ENCODE results near the gene EXOC6B.

Gene EXOC6B

DNA sequence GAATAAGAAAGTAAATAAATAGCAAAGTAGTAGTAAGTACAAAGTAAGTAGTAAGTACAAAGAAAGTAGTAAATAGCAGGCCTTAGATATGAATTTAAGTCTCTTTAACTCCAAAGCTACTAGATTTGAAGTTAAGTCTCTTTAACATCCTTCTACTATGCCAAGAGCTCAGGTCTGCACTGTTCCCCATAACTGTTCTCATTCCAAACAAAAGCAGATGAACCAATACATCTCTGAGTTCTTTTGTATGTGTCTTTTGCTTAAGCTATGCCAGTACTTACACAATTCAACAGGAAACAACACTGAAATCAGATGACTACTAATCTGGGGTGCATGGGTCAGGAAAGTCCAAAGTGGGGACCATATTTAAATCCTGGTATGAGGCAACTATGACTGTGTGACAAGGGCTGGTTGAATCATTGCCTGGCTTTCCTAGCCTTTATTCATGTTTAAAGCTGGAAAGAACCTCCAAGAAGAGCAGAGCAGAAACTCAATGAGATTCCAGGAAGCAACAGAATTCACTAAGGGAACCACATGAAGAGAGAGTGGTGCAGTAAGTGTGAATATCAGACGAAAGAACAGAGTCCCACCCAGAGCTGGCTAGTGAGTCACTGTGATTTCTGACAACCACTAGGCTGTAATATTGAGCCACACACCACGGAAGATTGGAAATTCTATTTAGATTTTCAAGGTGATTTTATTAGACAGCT, 627.1 kb downstream of the EXOC6B start:
- peak; percentile 12 for DNase-seq

DNA sequence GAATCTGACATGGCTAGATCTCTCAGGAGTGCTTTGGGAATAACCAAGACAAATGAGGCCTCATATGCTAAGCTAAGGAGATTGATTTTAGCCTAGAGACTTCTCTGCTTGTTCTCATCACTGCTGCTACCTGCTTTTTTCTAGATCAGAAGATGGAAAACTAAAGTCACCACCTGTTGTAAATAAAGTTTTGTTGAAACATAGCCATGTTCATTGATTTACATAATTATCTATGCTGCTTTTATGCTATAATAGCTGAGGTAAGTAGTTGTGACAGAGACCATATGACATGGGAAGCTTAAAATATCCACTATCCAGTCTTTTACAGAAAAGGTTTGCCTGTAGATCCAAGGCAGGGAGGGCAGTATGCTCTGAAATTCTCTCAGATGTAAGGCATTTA, 632.1 kb downstream of the EXOC6B start:
- DNase-seq, result no peak

GRCh38 chr2:72191441-72191840, 634.4 kb downstream of the EXOC6B start:
- no peak for DNase-seq

DNA sequence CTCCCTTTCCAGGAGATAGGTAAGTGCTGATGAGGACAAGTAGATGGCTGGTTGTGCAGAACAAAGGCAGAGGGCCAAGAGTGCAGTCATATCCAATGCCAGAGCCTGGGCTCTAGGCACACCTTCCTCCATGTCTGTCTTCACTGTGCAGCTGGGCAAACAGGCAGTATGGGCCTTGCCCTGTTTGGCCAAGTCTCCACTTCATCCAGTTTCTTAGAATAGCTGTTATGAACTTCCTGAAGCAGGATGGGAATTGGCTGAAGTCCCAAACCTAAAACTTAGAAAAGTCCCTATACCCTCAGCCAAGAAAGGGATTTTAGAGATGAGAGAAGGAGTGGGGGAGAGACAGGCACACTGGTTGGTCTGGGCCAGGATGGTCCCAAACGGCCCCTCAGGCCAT, 640.6 kb downstream of the EXOC6B start:
- no peak for DNase-seq

DNA sequence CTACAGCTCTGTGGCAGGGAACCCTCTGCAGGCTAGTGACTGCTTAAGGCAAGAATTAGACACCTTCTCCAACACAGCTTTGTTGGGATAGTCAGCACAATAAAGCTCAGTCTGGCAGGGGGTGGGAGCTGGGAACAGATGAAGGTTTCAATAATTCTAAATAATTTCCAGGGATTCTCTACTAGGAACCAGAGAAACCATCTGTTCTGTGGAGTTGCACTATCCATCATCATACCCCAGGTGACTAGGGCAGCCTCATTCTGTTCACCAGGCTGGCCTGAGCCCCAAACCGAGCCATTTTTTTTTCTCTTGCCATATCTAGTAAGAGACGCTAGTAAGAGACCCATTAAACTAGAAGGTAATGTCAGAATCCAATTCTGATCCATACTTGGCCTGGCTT, 642.4 kb downstream of the EXOC6B start:
- no peak for DNase-seq

GRCh38 chr2:72183016-72183415, 642.8 kb downstream of the EXOC6B start:
- no peak for DNase-seq

DNA sequence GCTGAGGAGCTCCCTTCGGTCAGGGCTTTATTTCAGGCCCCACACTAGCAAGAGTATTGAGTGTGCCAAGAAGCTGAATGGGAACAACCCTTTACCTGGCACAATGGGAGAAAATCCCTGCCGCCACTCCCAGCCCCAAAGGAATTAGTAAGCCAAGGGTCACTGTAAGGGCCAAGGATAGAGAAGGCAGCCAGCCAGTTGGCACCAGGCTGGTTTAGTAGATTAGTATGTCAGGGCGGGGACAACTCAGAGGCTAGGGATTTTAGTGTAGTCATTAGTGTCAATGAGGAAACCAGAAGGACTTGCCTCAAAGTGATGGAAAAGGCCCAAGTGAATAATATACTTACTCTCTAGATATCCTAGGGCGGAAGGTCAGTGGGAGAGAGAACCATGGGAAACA, 643.3 kb downstream of the EXOC6B start:
- no peak for DNase-seq

- no peak for DNase-seq
Observed at GRCh38 chr2:72181616-72182015, 644.2 kb downstream of the EXOC6B start.

- DNase-seq, result no peak
Observed at GRCh38 chr2:72180351-72180750, 645.5 kb downstream of the EXOC6B start.

- no peak for DNase-seq
Observed at GRCh38 chr2:72178551-72178950, 647.3 kb downstream of the EXOC6B start.

GRCh38 chr2:72176281-72176680, 649.6 kb downstream of the EXOC6B start:
- DNase-seq, result no peak

DNA sequence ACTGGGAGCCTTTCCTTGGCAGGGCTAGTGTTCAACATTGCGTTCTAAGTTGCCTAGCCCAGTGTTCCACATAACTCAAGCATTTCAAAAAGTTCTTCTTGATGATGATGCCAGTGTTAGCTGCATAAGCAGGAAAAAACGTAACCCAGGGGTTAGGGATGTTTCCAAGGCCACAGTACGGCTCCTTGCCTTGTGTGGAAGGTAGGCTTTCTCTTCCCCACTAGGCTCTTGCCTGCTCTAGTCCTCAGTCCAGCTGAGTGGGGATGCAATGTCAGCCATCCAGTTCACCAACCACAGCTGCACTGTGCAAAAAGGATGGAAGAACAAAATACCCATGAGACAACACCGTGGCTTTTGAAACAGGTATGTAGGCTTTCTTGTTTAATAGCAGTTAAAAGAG, 650.2 kb downstream of the EXOC6B start:
- no peak for DNase-seq

- no peak for DNase-seq
Observed at GRCh38 chr2:72173640-72174321, 652.1 kb downstream of the EXOC6B start.

GRCh38 chr2:72172478-72172877, 653.4 kb downstream of the EXOC6B start:
- DNase-seq, result no peak

DNA sequence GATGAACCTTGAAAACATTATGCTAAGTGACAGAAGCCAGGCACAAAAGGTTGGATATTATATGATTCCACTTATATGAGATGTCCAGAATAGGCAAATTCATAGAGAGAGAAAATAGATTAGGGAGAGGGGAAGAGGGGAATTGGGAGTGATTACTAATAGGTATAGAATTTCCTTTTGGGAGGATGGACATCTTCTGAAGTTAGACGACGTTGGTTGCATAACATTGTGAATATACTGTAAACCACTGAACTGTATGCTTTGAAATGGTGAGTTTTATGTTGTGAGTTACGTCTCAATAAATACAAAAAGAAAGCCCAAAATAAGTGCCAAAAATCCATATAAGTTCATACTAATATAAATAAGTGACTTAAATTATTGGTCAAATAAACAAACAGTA, 659.6 kb downstream of the EXOC6B start:
- no peak for DNase-seq

DNA sequence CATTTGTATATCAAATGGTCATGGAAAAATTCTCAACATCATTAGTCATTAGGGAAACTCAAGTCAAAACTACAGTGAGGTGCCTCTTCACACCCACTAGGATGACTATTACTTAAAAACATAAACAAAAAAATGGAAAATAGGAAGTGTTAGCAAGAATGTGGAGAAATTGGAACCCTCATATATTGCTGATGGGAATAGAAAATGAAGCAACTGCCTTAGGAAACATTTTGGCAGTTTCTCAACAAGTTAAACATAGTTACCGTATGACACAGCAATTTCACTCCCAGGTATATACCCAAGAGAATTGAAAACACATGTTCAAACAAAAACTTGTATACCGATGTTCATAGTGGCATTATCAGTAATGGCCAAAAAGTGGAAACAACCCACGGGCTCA, 660.0 kb downstream of the EXOC6B start:
- DNase-seq, result no peak

DNA sequence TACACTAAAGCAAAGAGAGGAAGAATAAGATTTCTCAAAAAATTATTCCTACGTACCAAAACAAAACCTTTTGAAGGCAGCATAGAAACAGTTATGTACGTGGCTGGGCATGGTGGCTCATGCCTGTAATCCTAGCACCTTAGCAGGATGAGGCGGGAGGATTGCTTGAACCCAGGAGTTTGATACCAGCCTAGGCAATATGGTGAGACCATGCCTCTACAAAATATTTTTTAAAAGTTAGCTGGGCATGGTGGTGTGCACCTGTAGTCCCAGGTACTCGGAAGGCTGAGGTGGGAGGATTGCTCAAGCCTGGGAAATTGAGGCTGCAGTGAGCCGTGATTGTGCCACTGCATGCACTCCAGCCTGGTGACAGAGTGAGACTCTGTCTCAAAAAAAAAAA, 663.3 kb downstream of the EXOC6B start:
- no peak for DNase-seq

DNA sequence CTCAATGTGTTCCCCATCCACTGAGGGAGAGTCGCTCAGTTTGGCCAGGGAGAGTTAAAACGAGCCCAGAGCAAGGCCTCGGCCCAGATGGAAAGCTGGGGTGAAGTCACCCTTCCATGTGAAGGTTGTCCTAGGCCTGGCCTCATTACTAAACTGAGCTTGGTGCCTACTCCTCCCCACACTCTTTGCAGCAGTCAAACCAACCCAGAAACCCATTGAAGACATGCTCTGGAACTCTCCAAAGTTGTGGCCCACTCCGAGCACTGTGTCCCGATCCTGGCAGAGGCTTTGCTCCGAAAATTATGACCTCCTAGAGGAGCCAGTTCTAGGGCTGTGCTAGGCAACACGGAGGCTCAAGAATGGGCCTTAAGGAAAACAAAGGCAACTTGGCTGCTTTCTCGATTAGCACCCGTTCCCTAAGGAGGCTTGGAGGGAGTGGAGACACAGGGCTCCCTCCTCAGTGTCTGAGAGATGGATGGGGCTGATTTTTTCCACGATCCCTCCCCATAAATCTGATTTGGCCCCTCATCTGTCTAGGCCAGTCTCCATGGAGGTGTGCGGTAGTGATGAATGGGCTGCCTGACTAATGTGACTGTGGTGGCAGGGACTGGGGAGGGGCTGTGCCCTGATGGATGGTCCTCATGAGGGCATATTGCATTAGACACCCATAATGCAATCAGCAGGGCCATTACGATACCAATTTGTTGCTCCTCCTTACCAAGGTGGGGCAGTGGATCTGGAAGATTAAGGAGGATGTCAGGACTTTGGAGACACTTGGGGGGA, 666.4 kb downstream of the EXOC6B start:
- no peak for DNase-seq

DNA sequence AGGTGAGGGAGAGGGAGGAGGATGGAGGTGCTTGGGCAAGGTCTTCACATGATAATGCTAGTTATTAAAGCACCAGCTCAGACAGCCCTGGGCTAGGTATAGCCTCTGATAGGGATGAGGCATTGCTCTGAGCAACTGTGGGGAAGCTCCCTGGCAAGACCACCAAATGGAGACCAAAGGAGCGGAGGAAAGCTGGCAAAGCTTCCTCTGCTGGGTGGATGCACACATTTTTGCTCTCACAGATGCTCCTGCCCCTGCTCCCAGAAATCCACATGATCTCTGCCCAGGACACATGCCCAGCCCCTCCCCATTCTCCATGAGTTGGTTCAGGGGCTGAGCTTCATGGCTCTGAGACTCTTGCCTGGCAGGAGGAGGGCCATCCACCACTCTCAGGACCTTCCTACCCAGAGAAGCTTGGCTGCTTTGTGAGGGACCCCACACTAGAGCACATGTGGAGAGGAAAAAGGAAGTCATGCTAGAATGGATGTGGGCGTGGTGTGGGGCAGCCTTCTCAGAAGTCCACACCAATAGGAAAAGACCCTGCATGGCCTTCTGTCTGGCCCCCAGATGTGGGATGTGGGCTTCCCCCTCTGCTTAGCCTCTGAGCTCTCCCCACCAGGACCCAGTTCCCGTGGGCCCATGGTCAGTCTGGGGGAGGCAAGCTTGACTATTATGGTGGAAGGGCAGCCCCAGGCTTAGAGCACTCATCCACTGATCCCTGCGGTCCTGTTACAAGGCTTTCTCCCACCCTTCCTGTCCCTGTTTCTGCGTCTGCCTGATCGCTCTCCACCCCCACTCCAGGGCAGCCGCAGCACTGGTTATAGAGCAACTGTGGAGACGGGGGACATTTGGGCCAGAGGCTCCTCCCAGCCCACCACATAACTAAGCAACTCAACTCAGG, 667.7 kb downstream of the EXOC6B start:
- no peak for DNase-seq

DNA sequence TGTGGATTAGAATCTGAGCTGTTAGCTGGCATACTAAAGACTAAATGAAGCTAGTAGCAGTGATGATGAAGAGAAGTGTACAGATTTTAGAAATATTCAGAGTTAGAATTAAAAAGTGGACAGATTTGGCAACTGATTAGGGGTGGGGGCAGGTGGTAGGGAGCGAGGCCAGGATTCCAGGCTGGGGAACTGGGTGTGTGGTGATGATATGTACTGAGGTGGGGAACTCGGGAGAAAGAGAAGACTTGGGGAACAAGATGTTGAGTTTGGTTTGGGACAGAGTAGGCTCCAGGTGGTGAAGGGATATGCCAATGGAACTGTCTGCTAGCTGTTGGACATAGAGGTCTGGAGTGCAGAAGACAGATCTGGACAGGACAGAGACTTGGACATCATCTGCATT, 669.0 kb downstream of the EXOC6B start:
- no peak for DNase-seq

- no peak for DNase-seq
Observed at GRCh38 chr2:72155737-72156136, 670.1 kb downstream of the EXOC6B start.

DNA sequence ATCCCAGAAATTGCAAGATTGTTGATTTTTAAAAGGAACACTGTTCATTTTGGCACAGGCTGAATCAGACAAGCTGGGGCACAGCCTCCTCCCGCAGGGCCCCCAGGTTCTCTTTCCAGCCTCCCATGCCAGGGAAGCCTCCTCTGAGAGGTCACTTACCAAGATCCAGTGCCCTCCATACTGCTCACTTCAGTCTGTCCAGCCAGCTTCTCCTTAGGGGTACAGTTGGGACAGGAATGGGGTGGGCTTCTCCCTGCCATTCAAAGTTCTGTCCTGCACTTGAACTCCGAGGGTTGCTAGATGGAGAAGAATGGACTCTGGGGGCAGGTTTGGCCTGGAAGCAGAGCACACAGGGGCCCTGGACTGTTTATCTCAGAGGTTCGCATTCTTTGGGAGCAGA, 670.7 kb downstream of the EXOC6B start:
- no peak for DNase-seq

DNA sequence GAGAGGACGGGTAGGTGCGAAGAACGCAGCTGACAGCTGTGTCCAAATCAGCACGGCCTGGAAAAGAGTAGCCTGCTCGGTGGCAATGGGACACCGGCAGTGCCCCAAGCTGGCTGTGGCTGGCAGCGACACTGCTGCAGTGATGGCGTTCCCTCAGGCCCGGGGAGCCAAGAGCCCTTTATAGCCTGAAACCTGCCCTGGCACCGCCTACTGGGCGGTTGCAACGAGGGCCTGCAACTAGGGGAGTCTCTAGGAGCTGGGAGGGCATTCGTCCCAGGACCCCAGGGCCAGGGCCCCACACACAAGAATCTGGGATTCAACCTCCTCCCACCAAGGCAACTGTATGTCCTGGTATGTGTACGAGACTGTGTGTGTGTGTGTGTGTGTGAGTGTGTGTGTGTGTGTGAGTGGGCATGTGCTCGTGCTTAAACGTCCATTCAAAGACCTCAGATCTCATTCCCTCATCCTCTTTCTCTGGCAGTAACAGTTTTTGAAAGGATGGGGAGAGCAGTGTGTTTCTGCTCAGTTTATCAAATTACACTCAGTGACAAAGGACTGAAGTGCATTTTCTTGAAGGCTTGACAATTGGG, 671.4 kb downstream of the EXOC6B start:
- no peak for DNase-seq

All from NCI-H146 (cell line).